NCI-H2081 (cell line): ENCODE measurements around the gene TSR3.
A peak's percentile ranks its signal among the peaks of the same experiment; 100 is the strongest.
"Not testable (repeated sequence)": the region's sequence is repeated elsewhere in the genome, so short reads cannot be mapped to it uniquely, and the experiment has no call there.

Experiments
- DNase-seq, 2 experiments: peaks; one replicate each; lab custom pipeline; 2025; lab: John Stamatoyannopoulos, UW

Gene TSR3

GRCh38 chr16:1337486-1337885 lies 14.2 kb downstream of the TSR3 start:
- DNase-seq, result no peak

GRCh38 chr16:1336619-1337018 lies 15.1 kb downstream of the TSR3 start:
- no peak for DNase-seq

- DNase-seq, result peak in 1 of 2 experiments; percentile 7
Measured at GRCh38 chr16:1335996-1336395, 15.7 kb downstream of the TSR3 start.

- DNase-seq, result peak in 1 of 2 experiments; percentile 52
Measured at GRCh38 chr16:1335211-1335971, 16.3 kb downstream of the TSR3 start.

GRCh38 chr16:1334739-1335138 lies 16.9 kb downstream of the TSR3 start:
- no peak for DNase-seq

- DNase-seq, result no peak
Measured at GRCh38 chr16:1333854-1334700, 17.6 kb downstream of the TSR3 start.

GRCh38 chr16:1333149-1333812 lies 18.4 kb downstream of the TSR3 start, which contains the start of gene BAIAP3:
BAIAP3 (plus strand) TSS chr16:1333645; CDS start chr16:1338550, 4,905 bp downstream.
- DNase-seq, result no peak

GRCh38 chr16:1332618-1333148 lies 19.0 kb downstream of the TSR3 start:
- DNase-seq, result no peak

GRCh38 chr16:1331712-1332617 lies 19.7 kb downstream of the TSR3 start:
- DNase-seq, result peak; percentile 61 to 73

GRCh38 chr16:1330931-1331711 lies 20.6 kb downstream of the TSR3 start:
- no peak for DNase-seq

- no peak for DNase-seq
Measured at GRCh38 chr16:1330260-1330914, 21.3 kb downstream of the TSR3 start.

- DNase-seq, result not testable (repeated sequence)
Measured at GRCh38 chr16:1328961-1329360, 22.7 kb downstream of the TSR3 start.

GRCh38 chr16:1328136-1328535 lies 23.5 kb downstream of the TSR3 start:
- not testable (repeated sequence) for DNase-seq

- DNase-seq, result no peak
Measured at GRCh38 chr16:1327619-1327947, 24.1 kb downstream of the TSR3 start.

GRCh38 chr16:1326946-1327618 lies 24.6 kb downstream of the TSR3 start:
- no peak for DNase-seq

GRCh38 chr16:1326391-1326790 lies 25.3 kb downstream of the TSR3 start:
- DNase-seq, result no peak

GRCh38 chr16:1325673-1326371 lies 25.9 kb downstream of the TSR3 start:
- DNase-seq, result no peak

GRCh38 chr16:1325261-1325660 lies 26.4 kb downstream of the TSR3 start:
- no peak for DNase-seq
